ENCODE measurements around the gene SIAH2.
A peak's percentile ranks its signal among the peaks of the same experiment; 100 is the strongest.
"Not testable (repeated sequence)": the region's sequence is repeated elsewhere in the genome, so short reads cannot be mapped to it uniquely, and the experiment has no call there.

SIAH2 gene, protein sequence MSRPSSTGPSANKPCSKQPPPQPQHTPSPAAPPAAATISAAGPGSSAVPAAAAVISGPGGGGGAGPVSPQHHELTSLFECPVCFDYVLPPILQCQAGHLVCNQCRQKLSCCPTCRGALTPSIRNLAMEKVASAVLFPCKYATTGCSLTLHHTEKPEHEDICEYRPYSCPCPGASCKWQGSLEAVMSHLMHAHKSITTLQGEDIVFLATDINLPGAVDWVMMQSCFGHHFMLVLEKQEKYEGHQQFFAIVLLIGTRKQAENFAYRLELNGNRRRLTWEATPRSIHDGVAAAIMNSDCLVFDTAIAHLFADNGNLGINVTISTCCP
- total RNA-seq: 60.7 to 129 reads per million in 2 donors

DNA sequence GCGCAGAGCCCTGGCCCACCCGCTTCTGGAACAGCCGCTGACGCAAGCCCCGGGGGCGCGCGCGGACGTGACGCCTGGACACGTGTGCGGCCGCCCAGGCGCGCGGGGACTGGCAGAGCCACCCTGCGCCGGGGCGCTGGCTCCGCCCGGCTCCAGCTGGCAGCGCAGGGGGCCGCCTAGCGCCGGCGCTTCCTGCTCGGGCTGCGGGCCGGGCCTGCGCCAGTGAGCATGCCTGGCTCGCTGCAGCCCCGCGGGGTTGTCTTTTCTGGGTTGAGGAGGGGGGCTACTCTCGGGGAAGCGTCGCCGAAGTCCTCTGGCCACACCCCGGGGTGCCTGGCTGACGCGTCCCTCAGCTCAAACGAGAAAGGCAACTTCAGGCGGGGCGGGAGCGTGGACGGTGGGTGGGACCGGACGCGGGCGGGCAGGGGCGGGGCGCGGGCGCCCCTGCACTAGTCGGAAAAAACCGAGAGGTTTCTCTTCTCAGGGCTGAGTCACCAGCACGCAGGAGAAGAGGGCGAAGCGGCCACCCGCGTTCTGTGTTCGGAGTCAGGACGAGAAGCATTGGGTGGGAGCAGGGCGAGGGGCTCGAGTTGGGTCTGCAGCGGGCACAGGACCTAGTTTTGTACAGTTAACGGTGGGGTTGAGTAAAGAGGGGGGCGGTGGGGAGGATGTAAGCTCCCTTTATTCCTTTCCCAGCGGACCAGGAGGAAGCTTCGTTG is at the start of gene SIAH2:
Gene SIAH2, minus strand, starts transcription at position 48 of the 719 bp plus-strand sequence. CDS start 320 bp downstream, outside the sequence.
- peak; percentile 89 for DNase-seq

DNA sequence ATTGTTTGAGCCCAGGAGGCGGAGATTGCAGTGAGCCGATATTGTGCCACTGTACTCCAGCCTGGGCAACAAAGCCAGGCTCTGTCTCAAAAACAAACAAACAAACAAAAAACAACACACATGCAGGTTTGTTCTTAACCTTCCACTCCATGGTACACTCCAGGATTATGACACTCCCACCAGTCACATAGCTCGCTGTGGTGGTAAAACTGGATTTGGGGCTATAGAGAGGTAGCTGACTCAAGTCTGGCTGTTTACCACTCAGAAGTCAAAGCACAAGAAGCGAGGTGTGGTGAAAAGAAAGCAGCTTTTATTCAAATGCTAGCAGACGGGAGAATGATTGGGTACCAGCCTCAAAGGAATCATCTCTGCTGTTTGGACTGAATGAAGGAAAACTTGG is 49.0 kb upstream of the SIAH2 start:
- no peak for DNase-seq

DNA sequence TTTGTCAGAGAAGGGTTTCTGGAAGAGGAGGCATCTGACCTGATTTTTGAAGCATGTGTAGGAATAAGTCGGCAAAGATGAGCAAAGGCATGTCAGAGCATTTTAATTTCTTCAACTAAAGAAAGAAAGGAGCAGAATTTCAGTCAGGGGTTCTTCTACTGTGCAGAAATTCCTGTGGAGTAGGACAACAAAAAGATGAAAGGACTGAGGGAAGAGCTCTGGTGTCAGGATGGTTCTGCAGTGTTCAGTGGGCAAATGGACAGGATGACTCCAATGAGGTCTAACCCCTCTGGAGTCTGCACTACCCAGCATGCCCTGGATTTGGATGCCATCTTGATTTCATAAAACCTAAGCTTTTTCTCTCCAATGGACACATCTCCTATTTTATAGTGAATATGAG is 47.7 kb upstream of the SIAH2 start:
- no peak for DNase-seq

DNA sequence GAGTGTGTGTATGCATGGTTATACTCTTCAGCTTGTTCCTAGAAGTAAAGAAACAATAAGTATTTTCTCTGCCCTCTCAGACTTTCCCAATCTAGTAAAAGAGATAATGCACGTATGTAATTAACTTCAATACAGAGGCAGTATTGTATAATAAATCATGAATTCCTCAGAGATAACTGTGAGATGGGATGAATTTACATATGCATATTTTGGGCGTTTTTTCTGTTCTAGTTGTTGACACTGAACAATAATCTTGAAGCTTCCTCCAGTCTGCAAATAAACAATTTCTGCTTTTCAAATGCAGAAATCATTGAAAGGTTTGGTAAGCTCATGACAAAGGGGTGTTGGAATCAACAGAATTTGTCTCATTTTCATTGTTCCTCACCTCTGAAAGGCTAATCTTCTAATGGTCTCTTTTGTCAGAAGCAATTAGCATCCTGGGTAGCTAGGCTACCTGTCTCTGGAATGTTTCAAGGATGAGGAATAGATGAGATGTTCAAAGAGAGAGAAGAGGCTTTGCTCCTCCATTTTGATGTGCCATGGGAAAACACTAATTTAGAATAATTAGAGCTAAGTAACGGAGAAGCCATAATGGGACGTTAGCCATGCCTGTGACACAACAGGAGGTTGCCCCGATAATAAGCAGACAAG is 43.3 kb upstream of the SIAH2 start:
- DNase-seq: no peak

DNA sequence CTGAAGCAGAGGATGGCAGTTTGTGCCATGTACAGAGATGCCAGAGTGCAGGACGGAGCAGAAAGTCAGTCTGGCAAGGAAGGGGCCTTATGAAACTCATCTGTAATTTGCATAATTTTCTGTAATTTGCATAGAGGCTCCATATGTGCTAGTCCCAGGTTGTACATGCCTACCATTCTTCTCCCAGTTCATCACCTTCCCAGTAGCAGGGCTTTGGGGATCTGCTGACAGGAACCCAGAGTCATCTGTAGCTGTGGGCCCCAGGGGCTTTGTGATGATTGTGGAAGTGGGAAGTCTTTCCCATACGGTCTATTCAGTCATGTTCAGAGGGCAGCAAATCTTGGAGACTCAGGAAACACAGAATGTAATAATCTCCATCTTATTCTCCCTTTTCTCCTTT is 42.4 kb upstream of the SIAH2 start:
- DNase-seq: no peak

DNA sequence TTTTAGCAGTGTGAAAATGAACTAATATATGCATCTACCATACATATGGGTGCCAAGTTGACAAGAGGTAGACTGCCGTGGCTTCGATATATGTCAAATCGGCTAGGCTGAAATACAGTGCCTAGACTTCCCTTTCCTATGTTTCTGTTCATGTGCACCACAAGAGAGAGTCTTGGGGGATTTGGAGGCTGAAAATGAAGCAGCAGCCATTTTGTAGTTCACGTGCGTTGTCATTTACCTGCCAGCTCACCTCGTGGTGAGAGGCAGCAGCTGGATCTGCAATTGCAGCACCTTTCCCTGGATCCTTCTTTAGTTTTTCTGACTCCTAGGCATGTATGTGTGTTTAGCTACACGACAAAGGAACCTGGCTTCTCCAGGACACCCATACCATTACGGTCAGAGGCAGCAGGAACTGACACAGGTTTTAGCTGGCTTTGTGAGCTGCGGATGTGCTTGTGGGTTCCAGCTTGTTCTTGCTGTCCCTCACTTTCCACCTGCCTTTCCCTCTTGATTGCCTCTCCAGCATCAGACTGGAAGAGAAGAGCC is 40.5 kb upstream of the SIAH2 start:
- DNase-seq: no peak

DNA sequence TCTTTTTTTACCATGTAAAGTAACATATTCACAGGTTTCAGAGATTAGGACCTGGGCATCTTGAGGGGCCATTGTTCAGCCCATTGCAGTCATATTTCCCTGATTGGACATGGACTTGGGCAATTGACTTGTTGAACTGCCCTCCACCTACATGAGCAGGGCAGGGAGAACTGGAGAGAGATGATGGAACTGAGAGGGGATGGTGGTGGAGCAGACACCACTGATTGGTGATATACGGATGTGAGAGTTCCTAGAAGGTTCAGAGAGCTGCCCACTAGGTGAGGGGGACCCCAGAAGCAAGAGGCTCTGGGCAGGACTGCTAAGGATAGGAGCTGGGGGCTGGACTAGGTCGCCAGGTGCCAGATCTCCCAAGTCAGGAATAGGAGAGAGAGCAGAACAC is 37.8 kb upstream of the SIAH2 start:
- no peak for DNase-seq

DNA sequence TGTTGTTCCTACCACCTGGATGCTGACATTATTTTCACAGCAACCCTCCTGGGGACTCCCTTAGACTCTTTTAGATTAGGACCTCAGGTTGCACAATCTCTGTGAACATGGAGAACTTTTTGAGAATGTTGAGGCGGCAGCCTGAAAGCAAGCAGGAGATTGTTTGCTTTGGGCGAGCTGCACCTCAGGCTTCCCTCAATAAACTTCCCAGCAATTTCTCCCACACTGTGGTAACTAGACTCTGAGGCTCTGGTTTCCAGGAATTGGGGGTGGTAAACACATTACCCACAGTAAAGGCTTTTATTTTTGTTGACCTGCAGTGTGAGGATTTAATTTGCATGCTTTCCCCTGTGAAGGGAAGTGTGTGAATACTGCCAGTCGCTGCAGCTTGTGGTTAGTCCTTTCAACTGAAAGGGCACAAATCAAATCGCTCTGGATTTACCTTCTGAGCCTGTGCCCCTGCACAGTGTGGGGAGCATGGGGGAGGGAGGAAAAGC is 35.2 kb upstream of the SIAH2 start:
- DNase-seq: no peak

DNA sequence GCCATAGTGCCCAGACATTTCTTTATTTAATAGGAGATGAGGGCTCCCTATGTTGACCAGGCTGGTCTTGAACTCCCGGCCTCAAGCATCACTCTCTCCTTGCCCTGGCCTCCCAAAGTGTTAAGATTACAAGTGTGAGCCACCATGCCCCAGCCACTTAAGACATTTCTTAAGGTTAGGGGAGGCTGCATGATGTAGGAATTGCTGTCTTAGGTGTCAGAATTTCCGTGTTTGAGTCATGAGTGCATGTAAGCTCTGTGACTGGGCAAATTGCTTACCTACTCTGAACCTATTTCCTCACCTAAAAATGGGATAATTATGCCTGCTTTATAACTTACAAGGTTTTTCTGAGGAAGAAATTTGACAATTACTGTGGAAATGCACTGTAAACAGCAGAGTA is 34.2 kb upstream of the SIAH2 start:
- no peak for DNase-seq

DNA sequence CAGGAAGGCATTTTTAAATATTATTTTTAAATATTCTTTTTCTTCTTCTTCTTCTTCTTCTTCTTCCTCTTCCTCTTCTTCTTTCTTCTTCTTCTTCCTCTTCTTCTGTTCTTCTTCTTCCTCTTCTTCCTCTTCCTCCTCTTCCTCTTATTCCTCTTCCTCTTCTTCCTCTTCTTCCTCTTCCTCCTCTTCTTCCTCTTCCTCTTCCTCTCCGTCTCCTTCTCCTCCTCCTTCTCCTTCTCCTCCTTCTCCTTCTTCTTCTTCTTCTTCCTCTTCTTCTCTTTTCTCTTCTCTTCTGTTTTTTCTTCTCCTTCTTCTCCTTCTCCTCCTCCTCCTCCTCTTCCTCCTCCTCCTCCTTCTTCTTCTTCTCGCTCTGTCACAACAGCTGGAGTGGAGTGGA is 33.6 kb upstream of the SIAH2 start:
- not testable (repeated sequence) for DNase-seq

DNA sequence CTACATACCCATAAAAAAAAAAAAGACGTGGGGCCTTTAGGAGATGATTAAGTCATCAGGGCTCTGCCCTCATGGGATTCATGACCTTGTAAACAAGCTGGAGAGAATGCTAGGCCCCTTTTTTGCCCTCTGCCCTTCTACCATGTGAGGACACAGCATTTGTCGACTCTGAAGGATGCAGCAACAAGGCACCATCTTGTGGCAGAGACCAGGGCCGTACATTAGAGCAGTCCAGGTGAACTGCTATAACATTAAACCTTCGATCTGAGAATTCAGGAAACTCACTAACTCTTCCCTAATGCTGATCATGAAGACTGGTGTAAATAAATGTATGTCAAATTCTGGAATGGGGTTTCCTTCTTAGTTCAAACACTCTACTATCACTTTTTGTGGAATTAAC is 30.7 kb upstream of the SIAH2 start:
- no peak for DNase-seq

DNA sequence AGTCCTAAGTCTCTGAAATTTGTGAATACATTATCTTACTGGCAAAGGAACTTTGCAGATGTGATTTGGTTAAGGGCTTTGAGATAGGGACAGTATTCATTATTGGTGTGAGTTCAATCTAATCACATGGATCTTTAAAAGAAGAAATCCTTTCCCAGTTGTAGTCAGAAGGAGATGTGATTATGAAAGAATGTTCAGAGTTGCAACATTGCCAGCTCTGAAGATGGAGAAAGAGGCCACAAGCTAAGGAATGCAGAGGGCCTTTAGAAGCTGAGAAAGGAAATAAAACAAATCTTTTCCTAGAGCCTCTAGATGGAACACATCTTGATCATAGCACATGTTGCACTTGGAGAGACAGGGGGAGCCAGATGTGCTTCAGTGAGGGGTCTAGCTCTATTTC is 27.7 kb upstream of the SIAH2 start:
- no peak for DNase-seq

DNA sequence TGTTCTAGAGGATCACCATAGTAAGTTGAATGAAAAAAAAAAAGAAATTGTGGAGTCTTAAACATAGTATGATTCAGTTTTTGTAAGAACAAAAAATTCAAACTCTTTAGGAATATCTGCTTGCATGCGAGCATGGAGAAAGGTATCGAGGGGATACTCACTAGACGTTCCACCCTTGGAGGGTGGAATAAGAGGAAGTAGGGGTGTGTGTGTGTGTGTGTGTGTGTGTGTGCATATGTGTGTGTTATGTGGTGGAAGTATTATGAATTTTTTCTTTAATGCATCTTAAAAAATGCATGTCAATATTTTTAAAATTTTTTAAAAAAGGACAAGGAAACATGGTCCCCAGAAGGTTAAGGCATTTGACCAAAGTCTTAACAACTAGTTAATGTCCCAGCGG is 26.5 kb upstream of the SIAH2 start:
- DNase-seq: no peak

DNA sequence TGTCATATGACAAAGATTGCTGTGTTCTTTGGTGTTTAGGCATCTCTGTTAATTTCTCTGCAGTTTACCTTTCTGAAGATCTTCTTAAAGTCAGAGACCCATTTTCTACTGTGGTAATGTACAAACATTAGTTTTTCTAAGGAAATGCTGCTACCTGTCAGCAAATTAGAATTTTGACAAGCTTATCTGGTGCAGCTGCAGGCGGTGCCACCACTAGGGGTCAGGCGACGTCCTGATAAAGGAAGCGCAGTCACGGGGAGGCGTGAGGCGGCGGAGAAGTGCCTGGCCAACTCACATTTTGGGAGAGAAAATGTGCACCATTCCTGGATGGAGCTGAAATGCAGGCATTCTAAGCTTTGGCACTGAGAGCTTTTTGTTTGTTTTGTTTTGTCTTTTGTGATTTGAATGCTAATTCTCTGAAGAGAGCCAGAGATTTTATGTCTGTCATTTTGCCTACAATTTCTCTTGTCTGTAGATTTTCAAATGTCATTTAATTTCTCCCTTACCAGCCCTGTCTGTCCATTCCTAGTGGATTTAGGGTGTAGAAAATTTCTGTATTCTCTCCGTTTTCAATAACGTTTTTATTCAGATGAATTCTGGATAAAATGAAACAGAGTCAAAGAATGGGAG is 24.9 kb upstream of the SIAH2 start:
- DNase-seq: peak; percentile 71

DNA sequence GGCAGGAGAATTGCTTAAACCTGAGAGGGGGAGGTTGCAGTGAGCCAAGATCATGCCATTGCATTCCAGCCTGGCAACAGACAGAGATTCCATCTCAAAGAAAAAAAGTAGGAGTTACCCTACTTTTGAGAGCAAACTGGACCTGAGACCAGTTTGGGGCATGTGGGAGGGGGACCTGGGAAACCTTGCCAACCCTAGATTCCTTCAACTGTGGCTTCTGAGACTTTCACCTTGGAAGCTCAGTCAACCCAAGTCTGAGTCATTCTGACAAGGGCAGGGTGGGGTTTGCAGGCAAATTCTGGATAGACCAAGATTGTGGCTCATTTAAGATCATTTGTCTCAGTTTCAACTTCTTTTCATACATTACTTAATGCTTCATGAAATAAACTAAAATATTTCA is 23.8 kb upstream of the SIAH2 start:
- no peak for DNase-seq

DNA sequence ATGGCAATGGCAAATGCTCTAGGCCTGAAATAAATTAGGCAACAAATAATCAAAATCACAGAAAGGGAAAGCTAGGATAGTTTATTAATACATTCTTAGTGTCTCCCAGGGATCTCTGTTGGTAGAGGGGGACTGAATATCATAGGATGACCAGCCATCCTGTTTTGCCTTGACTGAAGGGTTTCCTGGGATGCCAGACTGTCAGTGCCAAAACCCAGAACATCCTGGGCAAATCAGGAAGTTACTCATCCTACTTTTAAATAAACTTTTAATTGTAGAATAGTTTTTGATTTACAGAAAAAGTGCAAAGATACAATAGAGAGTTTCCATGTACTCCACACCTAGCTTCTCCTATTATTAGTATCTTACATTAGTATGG is 21.8 kb upstream of the SIAH2 start:
- no peak for DNase-seq

DNA sequence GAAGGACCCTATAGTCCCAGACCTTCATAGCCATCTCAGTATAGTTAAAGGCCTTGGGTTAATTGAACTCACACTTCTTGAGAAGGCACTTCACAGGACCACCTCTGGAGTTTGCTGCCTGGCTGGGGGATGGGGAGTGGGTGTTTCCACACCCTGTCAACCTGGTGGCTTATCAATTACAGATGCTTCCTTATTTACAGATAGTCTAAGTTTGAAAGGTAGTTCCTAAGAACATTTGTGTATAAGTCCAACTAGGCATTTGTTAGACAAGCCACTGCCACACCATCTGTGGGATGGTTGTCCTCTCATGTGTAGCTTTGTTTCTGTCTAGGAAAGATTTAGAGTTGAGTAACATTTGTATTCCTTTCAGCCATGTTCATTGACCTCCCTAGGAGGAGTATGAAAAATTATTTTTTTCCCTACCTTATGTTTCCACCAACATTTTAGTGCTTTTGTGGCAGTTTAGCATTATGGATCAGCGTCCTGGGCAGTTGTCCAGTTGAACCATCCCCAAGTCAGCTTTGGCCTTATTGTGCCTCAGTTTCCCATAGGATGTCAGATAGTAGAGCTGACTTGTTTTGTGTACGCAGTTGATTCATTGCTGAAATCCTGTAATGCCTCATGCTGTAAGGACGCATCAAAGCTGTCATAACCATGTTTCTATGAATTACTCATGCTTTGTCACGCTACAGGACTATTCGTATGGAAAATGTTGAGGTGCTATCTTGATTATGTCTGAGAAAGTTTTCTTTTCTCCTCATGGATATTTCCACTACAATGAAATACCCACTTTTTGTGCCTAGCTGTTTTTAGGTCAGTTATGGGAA is 21.2 kb upstream of the SIAH2 start:
- no peak for DNase-seq

DNA sequence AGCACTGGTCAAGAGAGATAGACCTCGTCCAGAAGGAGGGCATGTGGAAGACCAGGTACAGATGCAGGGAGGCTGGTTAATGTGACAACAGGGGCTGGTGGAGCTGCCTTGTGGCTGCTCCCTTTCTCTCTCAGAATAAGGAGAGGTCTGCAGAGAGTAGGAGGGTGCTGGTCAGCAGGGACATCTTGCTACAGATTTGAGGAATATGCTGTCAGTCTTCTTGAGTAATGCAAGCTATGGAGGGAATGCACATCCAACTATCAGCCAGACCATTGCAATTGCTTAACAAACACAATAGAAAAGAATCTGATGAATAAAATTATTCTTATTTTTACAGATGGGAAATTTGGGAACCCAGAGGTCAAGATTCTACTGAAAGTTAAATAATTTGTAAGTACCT is 20.3 kb upstream of the SIAH2 start:
- DNase-seq: no peak

DNA sequence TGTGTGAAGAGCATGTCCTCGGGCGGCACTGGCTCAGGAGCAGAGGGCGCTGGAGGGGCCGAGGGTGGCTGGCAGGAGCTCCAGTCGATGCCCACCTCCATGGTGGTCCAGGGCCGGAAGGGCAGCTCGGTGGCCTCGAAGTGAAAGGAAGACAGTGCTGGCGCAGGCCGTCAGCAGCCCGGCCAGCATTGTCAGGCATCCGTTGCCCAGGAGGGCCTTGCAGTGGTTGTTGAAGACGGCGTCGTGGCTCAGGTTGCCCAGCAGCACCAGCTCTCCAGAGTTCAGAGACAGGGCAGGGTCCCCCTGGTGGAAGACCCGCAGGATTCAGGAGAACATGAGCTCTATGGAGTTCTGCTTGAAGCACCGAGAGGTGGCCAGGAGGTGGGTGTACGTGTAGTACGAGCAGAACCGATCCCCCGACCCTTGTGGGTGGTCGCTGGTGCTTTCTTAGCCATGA is 16.5 kb upstream of the SIAH2 start:
- no peak for DNase-seq

DNA sequence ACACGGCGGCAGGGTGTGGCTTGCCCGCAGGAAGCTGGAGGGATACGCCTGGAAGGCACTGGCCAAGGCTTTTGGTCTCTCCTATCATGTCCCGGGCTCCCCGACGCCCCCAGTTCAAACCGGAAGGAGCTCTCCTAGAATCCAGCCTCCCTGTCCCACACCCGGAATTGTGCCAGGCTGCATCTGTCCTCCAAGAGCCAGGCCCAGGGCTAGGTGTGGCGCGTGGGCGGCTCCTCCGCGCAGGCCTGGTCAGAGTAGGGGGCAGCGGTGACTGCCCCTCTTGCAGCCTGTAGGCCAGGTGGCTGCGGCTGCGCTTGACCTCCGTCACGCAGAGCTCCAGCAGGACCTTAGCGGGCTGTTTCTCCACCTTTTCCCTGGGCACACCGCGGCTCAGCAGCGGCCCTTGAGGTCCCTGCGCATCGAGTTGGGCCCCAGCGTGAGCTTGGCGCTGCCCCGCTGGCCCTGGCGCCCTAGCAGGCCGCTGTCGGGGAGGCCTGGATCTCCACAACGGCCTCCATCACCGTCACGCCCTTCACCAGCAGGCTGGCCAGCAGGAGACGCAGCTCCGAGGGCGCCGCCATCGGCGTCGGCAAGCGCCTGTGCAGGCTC is 15.9 kb upstream of the SIAH2 start:
- DNase-seq: no peak

DNA sequence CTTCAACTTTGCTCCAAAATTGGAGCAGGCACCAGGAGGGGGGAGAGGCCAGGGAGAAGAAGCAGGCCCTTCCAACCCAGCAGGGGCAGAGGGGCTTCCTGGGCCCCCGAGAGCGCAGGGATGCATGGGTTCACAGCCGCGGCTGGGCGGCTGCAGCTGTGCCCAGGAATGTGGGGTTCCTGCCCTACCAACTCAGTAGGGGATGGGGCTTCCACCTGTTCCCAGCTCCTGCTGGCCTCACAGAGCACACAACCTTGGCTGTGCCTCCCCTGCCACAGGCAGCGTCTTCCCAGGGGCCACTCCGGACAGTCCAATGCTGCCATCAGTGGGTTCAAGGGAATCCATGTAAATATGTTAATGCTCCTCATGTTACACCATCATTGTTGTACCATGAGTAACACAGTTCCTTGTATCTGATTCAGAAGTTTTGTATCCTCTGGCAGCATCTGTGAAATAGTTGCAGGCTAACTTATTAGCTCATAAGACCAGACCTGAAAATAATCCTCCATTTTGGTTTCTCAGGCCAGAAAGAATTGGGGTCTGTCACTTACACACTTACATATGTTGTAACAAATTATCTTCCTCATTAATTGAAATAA is 12.1 kb upstream of the SIAH2 start:
- DNase-seq: no peak
